Measurements from ENCODE around the gene SPATA18.

Gene SPATA18

GRCh38 chr4:52076731-52077130 is 25.6 kb downstream of the SPATA18 start:
- ChIA-PET CTCF (no interaction called here), POLR2A (no interaction called here)
- Histone ChIP-seq H3K9me3 (ENCODE audit: control insufficient read depth, insufficient read depth, low read depth, low read length) (no peaks in the 10 kb centered on the region), H3K27ac (ENCODE audit: extremely low read depth, low read depth, low read length) (no peak overlapping the region), H3K4me3 (ENCODE audit: low read depth, low read length) (no peak overlapping the region), H3K4me1 (ENCODE audit: control insufficient read depth, insufficient read depth, low read length) (no peaks in the 10 kb centered on the region), H3K36me3 (ENCODE audit: control insufficient read depth in 2 of 2, insufficient read depth in 1 of 2, low read length in 2 of 2) (no peaks in the 10 kb centered on the region)
- TF ChIP-seq ZNF629 (tag by site-specific recombination; IDR thresholded peaks at IDR 0.05) (no peak), ZNF776 (tag by site-specific recombination; IDR thresholded peaks at IDR 0.05; ENCODE audit: borderline replicate concordance) (no peak), ZNF473 (tag by site-specific recombination; IDR thresholded peaks at IDR 0.05) (no peak), MEIS1 (CRISPR knock-in tag; IDR thresholded peaks at IDR 0.05; ENCODE audit: borderline replicate concordance) (no peak), HIC1 (tag by site-specific recombination; IDR thresholded peaks at IDR 0.05) (no peak), TRIM28 (IDR thresholded peaks at IDR 0.05; ENCODE audit: borderline replicate concordance, low read length) (no peak)

- Histone ChIP-seq H3K27ac (ENCODE audit: extremely low read depth, low read depth, low read length) (no peak overlapping the region), H3K4me3 (ENCODE audit: low read depth, low read length) (no peak overlapping the region), H3K36me3 (ENCODE audit: control insufficient read depth in 2 of 2, insufficient read depth in 1 of 2, low read length in 2 of 2) (no peaks in the 10 kb centered on the region), H3K9me3 (ENCODE audit: control insufficient read depth, insufficient read depth, low read depth, low read length) (no peaks in the 10 kb centered on the region), H3K4me1 (ENCODE audit: control insufficient read depth, insufficient read depth, low read length) (no peaks in the 10 kb centered on the region)
- ChIA-PET CTCF (no interaction called here), POLR2A (no interaction called here)
- TF ChIP-seq ZNF155 (tag by site-specific recombination; IDR thresholded peaks at IDR 0.05) (no peak), KLF1 (tag by site-specific recombination; IDR thresholded peaks at IDR 0.05) (no peak), ZBTB44 (tag by site-specific recombination; IDR thresholded peaks at IDR 0.05) (no peak), ZBTB49 (tag by site-specific recombination; IDR thresholded peaks at IDR 0.05; ENCODE audit: low read depth) (no peak), ZFP37 (tag by site-specific recombination; IDR thresholded peaks at IDR 0.05) (no peak), ZSCAN5A (tag by site-specific recombination; IDR thresholded peaks at IDR 0.05) (no peak), ZFP69B (tag by site-specific recombination; IDR thresholded peaks at IDR 0.05) (no peak), ZNF629 (tag by site-specific recombination; IDR thresholded peaks at IDR 0.05) (no peak), ZNF37A (tag by site-specific recombination; IDR thresholded peaks at IDR 0.05) (no peak), ZNF501 (tag by site-specific recombination; IDR thresholded peaks at IDR 0.05) (no peak), ZNF707 (tag by site-specific recombination; IDR thresholded peaks at IDR 0.05) (no peak), ZNF311 (tag by site-specific recombination; IDR thresholded peaks at IDR 0.05; ENCODE audit: borderline replicate concordance) (no peak), ZNF426 (tag by site-specific recombination; IDR thresholded peaks at IDR 0.05) (no peak), ZBTB1 (tag by site-specific recombination; IDR thresholded peaks at IDR 0.05) (no peak), ZNF510 (tag by site-specific recombination; IDR thresholded peaks at IDR 0.05; ENCODE audit: insufficient replicate concordance) (no peak), TRIM28 (IDR thresholded peaks at IDR 0.05; ENCODE audit: borderline replicate concordance, low read length) (no peak), ZBTB10 (tag by site-specific recombination; IDR thresholded peaks at IDR 0.05) (no peak), SP2 (tag by site-specific recombination; IDR thresholded peaks at IDR 0.05) (no peak)
Observed at GRCh38 chr4:52079659-52080058, 28.6 kb downstream of the SPATA18 start.

Data from HEK293 (cell line).